ENCODE data around the gene ZBTB21.

ZBTB21 gene

DNA sequence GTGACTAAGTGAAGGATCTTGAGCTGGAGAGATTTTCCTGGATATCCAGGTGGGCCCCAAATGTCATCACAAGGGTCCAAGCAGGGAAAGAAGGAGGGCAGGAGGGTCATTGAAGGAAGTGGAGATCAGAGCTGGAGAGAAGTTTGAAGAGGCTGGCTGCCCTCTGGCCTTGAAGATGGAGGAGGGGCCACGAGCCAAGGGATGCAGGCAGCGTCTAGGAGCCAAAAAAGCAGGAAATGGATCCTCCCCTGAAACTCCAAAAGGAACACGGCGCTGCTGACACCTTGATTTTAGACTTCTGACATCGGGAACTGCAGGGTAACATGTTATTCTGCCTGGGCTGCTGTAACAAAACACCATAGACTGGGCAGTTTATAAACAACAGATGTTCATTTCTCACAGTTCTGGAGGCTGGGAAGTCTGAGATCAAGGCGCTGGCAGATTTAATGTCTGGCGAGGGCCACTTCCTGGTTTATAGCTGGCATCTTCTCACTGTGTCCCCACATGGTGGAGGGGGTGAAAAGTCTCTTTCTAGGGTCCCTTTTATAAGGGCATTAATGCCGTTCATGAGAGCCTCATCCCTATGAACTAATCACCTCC, 28.8 kb upstream of the ZBTB21 start:
- Histone ChIP-seq H3K4me3 (ENCODE audit: low read length) (no peak overlapping the region), H3K27ac (ENCODE audit: low read depth, low read length) (no peak overlapping the region)
- WGBS (ENCODE audit: extremely low coverage, insufficient coverage, low lambda C conversion rate): no CpG with 5 or more reads among the region's 8 CpGs

DNA sequence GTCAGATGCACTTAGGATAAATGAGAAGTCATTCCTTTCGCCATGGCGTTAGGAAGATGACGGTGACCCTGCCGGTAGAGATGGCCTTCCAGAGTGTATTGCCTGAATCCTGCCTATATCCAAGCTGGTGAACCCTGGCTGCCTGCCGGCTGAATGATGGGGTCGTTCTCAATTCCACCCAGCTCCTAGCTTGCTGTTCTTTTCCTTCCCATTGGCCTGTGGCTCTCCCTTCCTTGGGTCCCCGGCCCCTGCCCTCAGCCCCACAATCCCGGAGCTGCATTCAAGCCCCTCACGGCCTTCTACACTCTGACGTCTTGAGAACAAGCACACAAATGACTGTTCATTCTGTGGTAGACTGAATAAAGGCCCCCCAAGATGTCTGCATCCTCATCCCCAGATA, 28.2 kb upstream of the ZBTB21 start:
- no peaks in the 10 kb centered on the region for H3K27me3 ChIP-seq (ENCODE audit: insufficient read depth, low read length, poor library complexity)
- no peaks in the 10 kb centered on the region for H3K79me1 ChIP-seq (ENCODE audit: low read length)
- H3K79me2 ChIP-seq (ENCODE audit: control insufficient read depth, insufficient read depth, low read length): no peaks in the 10 kb centered on the region
- no peak overlapping the region for H3K27ac ChIP-seq (ENCODE audit: low read depth, low read length)
- H3K4me1 ChIP-seq (ENCODE audit: control insufficient read depth, low read depth, low read length): no peaks in the 10 kb centered on the region
- no peak overlapping the region for H2BK5ac ChIP-seq (ENCODE audit: low read length)
- no peak overlapping the region for H4K8ac ChIP-seq (ENCODE audit: low read depth, low read length)
- no peak overlapping the region for H2BK120ac ChIP-seq (ENCODE audit: low read depth, low read length)
- WGBS (ENCODE audit: extremely low coverage, insufficient coverage, low lambda C conversion rate): no CpG with 5 or more reads among the region's 10 CpGs
- H3K23ac ChIP-seq (ENCODE audit: low read length): no peak overlapping the region
- H3K9ac ChIP-seq (ENCODE audit: low read length): no peak overlapping the region
- no peak overlapping the region for H3K56ac ChIP-seq (ENCODE audit: low read length)
- no peak overlapping the region for H3K4ac ChIP-seq (ENCODE audit: low read depth, low read length)
- no peak for DNase-seq
- H2BK15ac ChIP-seq (replicated peaks; ENCODE audit: low read depth): no peak overlapping the region
- H3K4me2 ChIP-seq (ENCODE audit: low read length): no peak overlapping the region
- no peak overlapping the region for H4K5ac ChIP-seq (ENCODE audit: low read length)
- no peak overlapping the region for H3K4me3 ChIP-seq (ENCODE audit: low read length)
- no peak overlapping the region for H3K18ac ChIP-seq (ENCODE audit: low read length)
- no peak overlapping the region for H2AK5ac ChIP-seq (ENCODE audit: low read length)
- no peaks in the 10 kb centered on the region for H3K36me3 ChIP-seq (ENCODE audit: control insufficient read depth, insufficient read depth, low read length)

More for the DNA sequence above, 28.8 kb upstream of the ZBTB21 start:
- Histone ChIP-seq H2AK5ac (ENCODE audit: low read length) (no peak overlapping the region), H2BK15ac (replicated peaks; ENCODE audit: low read depth) (no peak overlapping the region), H3K79me1 (ENCODE audit: low read length) (no peaks in the 10 kb centered on the region), H3K56ac (ENCODE audit: low read length) (no peak overlapping the region), H3K23ac (ENCODE audit: low read length) (no peak overlapping the region), H3K9ac (ENCODE audit: low read length) (no peak overlapping the region), H4K5ac (ENCODE audit: low read length) (no peak overlapping the region), H2BK5ac (ENCODE audit: low read length) (no peak overlapping the region), H2BK120ac (ENCODE audit: low read depth, low read length) (no peak overlapping the region), H3K36me3 (ENCODE audit: control insufficient read depth, insufficient read depth, low read length) (no peaks in the 10 kb centered on the region), H3K18ac (ENCODE audit: low read length) (no peak overlapping the region), H3K27me3 (ENCODE audit: insufficient read depth, low read length, poor library complexity) (no peaks in the 10 kb centered on the region), H3K4me2 (ENCODE audit: low read length) (no peak overlapping the region), H3K4ac (ENCODE audit: low read depth, low read length) (no peak overlapping the region), H4K8ac (ENCODE audit: low read depth, low read length) (no peak overlapping the region), H3K4me1 (ENCODE audit: control insufficient read depth, low read depth, low read length) (no peaks in the 10 kb centered on the region), H3K79me2 (ENCODE audit: control insufficient read depth, insufficient read depth, low read length) (no peaks in the 10 kb centered on the region)
- no peak for DNase-seq

DNA sequence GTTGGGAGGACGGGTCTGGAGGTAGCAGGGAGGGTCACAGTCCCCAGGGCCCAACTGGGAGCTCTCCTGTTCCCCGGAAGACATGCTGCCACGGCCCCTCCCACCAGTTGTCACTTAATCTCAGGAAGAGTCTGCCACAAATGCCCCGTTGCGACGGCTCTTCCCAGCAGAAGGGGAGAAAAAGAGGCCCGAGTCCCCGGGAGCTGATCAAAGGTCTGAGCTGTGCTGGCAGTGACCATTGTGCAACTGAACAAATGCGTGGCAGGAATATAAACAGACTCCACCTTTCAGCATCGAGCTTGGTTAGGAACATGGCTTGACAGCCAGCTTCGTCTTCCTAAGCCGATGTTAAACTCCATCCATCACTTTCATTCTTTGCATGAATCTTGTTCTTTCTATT, 27.8 kb upstream of the ZBTB21 start:
- H2BK5ac ChIP-seq (ENCODE audit: low read length): no peak overlapping the region
- H2AK5ac ChIP-seq (ENCODE audit: low read length): no peak overlapping the region
- H3K23ac ChIP-seq (ENCODE audit: low read length): no peak overlapping the region
- H2BK15ac ChIP-seq (replicated peaks; ENCODE audit: low read depth): no peak overlapping the region
- no peak overlapping the region for H4K5ac ChIP-seq (ENCODE audit: low read length)
- no peaks in the 10 kb centered on the region for H3K4me1 ChIP-seq (ENCODE audit: control insufficient read depth, low read depth, low read length)
- no peak overlapping the region for H3K9ac ChIP-seq (ENCODE audit: low read length)
- H3K4me2 ChIP-seq (ENCODE audit: low read length): no peak overlapping the region
- no peak overlapping the region for H4K8ac ChIP-seq (ENCODE audit: low read depth, low read length)
- no peak overlapping the region for H2BK120ac ChIP-seq (ENCODE audit: low read depth, low read length)
- no peaks in the 10 kb centered on the region for H3K36me3 ChIP-seq (ENCODE audit: control insufficient read depth, insufficient read depth, low read length)
- H3K56ac ChIP-seq (ENCODE audit: low read length): no peak overlapping the region
- H3K27me3 ChIP-seq (ENCODE audit: insufficient read depth, low read length, poor library complexity): no peaks in the 10 kb centered on the region
- DNase-seq: no peak
- no peak overlapping the region for H3K18ac ChIP-seq (ENCODE audit: low read length)
- WGBS (ENCODE audit: extremely low coverage, insufficient coverage, low lambda C conversion rate): no CpG with 5 or more reads among the region's 12 CpGs
- H3K4me3 ChIP-seq (ENCODE audit: low read length): no peak overlapping the region
- no peaks in the 10 kb centered on the region for H3K79me2 ChIP-seq (ENCODE audit: control insufficient read depth, insufficient read depth, low read length)
- no peaks in the 10 kb centered on the region for H3K79me1 ChIP-seq (ENCODE audit: low read length)
- H3K27ac ChIP-seq (ENCODE audit: low read depth, low read length): no peak overlapping the region
- no peak overlapping the region for H3K4ac ChIP-seq (ENCODE audit: low read depth, low read length)

DNA sequence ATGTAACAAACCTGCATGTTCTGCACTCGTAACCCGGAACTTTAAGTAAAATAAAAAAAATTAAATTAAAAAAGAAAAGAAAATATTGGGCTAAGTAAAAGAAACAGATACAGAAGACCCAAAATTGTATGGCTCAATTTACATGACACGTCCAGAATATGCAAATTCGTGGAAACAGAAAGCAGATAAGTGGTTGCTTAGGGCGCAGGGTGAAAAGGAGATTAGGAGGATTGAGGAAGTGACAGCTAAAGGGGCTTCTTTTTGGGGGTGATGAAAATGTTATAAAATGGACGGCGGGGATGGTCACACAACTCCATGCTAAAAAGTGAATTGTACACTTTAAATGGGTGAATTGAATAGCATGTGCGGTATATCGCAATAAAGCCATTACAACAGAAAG, 27.4 kb upstream of the ZBTB21 start:
- Histone ChIP-seq H3K27ac (ENCODE audit: low read depth, low read length) (no peak overlapping the region), H2BK5ac (ENCODE audit: low read length) (no peak overlapping the region)

DNA sequence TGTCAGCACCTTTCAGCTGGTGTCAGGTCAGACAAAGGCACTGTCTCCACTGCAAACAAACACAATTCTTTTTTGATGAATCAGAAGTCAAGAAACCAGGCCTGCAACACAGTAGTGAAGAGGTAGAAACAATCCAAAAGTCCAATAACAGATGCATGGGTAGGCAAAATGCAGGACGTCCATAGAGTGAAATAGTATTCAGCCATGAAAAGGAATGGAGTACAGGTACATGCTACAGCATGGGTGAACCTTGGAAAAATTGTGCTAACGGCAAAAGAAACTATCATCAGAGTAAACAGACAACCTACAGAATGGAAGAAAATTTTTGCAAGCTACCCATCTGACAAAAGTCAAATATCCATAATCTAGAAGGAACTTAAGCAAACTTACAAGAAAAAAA, 26.2 kb upstream of the ZBTB21 start:
- no peaks in the 10 kb centered on the region for H3K79me1 ChIP-seq (ENCODE audit: low read length)
- no peak overlapping the region for H4K8ac ChIP-seq (ENCODE audit: low read depth, low read length)
- no peak overlapping the region for H2BK5ac ChIP-seq (ENCODE audit: low read length)
- no peaks in the 10 kb centered on the region for H3K27me3 ChIP-seq (ENCODE audit: insufficient read depth, low read length, poor library complexity)
- no peak overlapping the region for H3K23ac ChIP-seq (ENCODE audit: low read length)
- DNase-seq: no peak
- H2BK15ac ChIP-seq (replicated peaks; ENCODE audit: low read depth): no peak overlapping the region
- H3K79me2 ChIP-seq (ENCODE audit: control insufficient read depth, insufficient read depth, low read length): no peaks in the 10 kb centered on the region
- no peaks in the 10 kb centered on the region for H3K4me1 ChIP-seq (ENCODE audit: control insufficient read depth, low read depth, low read length)
- H3K4ac ChIP-seq (ENCODE audit: low read depth, low read length): no peak overlapping the region
- no CpG with 5 or more reads among the region's 2 CpGs for WGBS (ENCODE audit: extremely low coverage, insufficient coverage, low lambda C conversion rate)
- H4K5ac ChIP-seq (ENCODE audit: low read length): no peak overlapping the region
- H3K27ac ChIP-seq (ENCODE audit: low read depth, low read length): no peak overlapping the region
- H3K18ac ChIP-seq (ENCODE audit: low read length): no peak overlapping the region
- H3K36me3 ChIP-seq (ENCODE audit: control insufficient read depth, insufficient read depth, low read length): no peaks in the 10 kb centered on the region
- no peak overlapping the region for H3K56ac ChIP-seq (ENCODE audit: low read length)
- no peak overlapping the region for H2BK120ac ChIP-seq (ENCODE audit: low read depth, low read length)
- H2AK5ac ChIP-seq (ENCODE audit: low read length): no peak overlapping the region
- no peak overlapping the region for H3K4me3 ChIP-seq (ENCODE audit: low read length)
- H3K4me2 ChIP-seq (ENCODE audit: low read length): no peak overlapping the region
- no peak overlapping the region for H3K9ac ChIP-seq (ENCODE audit: low read length)

More for the DNA sequence above, 27.4 kb upstream of the ZBTB21 start:
- no peak overlapping the region for H4K5ac ChIP-seq (ENCODE audit: low read length)
- H4K8ac ChIP-seq (ENCODE audit: low read depth, low read length): no peak overlapping the region
- no peak overlapping the region for H3K23ac ChIP-seq (ENCODE audit: low read length)
- WGBS (ENCODE audit: extremely low coverage, insufficient coverage, low lambda C conversion rate): no CpG with 5 or more reads among the region's 9 CpGs
- H3K4ac ChIP-seq (ENCODE audit: low read depth, low read length): no peak overlapping the region
- H3K9ac ChIP-seq (ENCODE audit: low read length): no peak overlapping the region
- H3K27me3 ChIP-seq (ENCODE audit: insufficient read depth, low read length, poor library complexity): no peaks in the 10 kb centered on the region
- H2BK120ac ChIP-seq (ENCODE audit: low read depth, low read length): no peak overlapping the region
- H3K4me3 ChIP-seq (ENCODE audit: low read length): no peak overlapping the region
- H2BK15ac ChIP-seq (replicated peaks; ENCODE audit: low read depth): no peak overlapping the region
- H3K4me2 ChIP-seq (ENCODE audit: low read length): no peak overlapping the region
- H3K79me1 ChIP-seq (ENCODE audit: low read length): no peaks in the 10 kb centered on the region
- H3K56ac ChIP-seq (ENCODE audit: low read length): no peak overlapping the region
- no peaks in the 10 kb centered on the region for H3K36me3 ChIP-seq (ENCODE audit: control insufficient read depth, insufficient read depth, low read length)
- DNase-seq: no peak
- H2AK5ac ChIP-seq (ENCODE audit: low read length): no peak overlapping the region
- no peaks in the 10 kb centered on the region for H3K79me2 ChIP-seq (ENCODE audit: control insufficient read depth, insufficient read depth, low read length)
- no peaks in the 10 kb centered on the region for H3K4me1 ChIP-seq (ENCODE audit: control insufficient read depth, low read depth, low read length)
- H3K18ac ChIP-seq (ENCODE audit: low read length): no peak overlapping the region

DNA sequence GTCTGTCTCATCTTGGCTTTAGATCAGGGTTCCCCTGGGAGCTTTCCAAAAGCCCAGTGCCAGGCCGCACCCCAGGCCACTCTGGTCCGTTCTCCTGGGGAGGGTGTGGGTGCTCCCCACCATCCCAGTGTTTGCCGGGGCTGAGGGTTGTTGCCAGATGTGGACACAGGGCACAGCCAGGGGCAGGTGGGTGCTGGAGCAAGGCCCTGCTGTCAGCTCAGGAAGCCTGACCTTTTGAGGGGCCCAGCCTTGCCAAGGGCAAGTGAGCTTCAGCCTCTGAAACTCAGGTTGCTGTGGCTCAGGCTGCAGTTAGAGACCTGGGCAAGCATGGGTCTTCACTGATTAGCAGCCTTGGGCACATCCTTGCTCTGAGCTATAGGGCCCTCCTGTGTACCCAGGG, 22.8 kb upstream of the ZBTB21 start:
- Histone ChIP-seq H2BK15ac (replicated peaks; ENCODE audit: low read depth) (no peak overlapping the region), H2BK120ac (ENCODE audit: low read depth, low read length) (no peak overlapping the region), H3K79me2 (ENCODE audit: control insufficient read depth, insufficient read depth, low read length) (no peaks in the 10 kb centered on the region), H3K4me3 (ENCODE audit: low read length) (no peak overlapping the region), H2AK5ac (ENCODE audit: low read length) (no peak overlapping the region), H3K27ac (ENCODE audit: low read depth, low read length) (no peak overlapping the region), H3K79me1 (ENCODE audit: low read length) (no peaks in the 10 kb centered on the region), H2BK5ac (ENCODE audit: low read length) (no peak overlapping the region), H3K56ac (ENCODE audit: low read length) (no peak overlapping the region), H3K18ac (ENCODE audit: low read length) (no peak overlapping the region), H4K5ac (ENCODE audit: low read length) (no peak overlapping the region), H3K36me3 (ENCODE audit: control insufficient read depth, insufficient read depth, low read length) (no peaks in the 10 kb centered on the region), H3K4me2 (ENCODE audit: low read length) (no peak overlapping the region), H3K4me1 (ENCODE audit: control insufficient read depth, low read depth, low read length) (no peaks in the 10 kb centered on the region), H3K9ac (ENCODE audit: low read length) (no peak overlapping the region), H4K8ac (ENCODE audit: low read depth, low read length) (no peak overlapping the region), H3K23ac (ENCODE audit: low read length) (no peak overlapping the region), H3K27me3 (ENCODE audit: insufficient read depth, low read length, poor library complexity) (no peaks in the 10 kb centered on the region), H3K4ac (ENCODE audit: low read depth, low read length) (no peak overlapping the region)
- no CpG with 5 or more reads among the region's 3 CpGs for WGBS (ENCODE audit: extremely low coverage, insufficient coverage, low lambda C conversion rate)
- DNase-seq: no peak

Data from mesendoderm (in vitro differentiated cells).